H1 (cell line): Measurements from ENCODE around the gene FLRT2. TPM values are rescaled to one million over a fixed set of nuclear protein-coding genes. Genes with fewer than 3 reads are reported as not detected.
A peak's percentile ranks its signal among the peaks of the same experiment; 100 is the strongest.

Experiments used
- CTCF ChIA-PET: fragments of 300-600 bp; sonication (Branson Sonifier 250); formaldehyde crosslinking; loops from one replicate; lab custom pipeline; 2021; ENCODE audit not compliant: partially characterized antibody; lab: Charles Lee
- POLR2A ChIA-PET: fragments of 300-600 bp; sonication (Branson Sonifier 250); formaldehyde crosslinking; loops from one replicate; lab custom pipeline; 2021; ENCODE audit warnings: inconsistent platforms; ENCODE audit not compliant: partially characterized antibody; lab: Charles Lee
- DNase-seq, 2 experiments: peaks; one replicate each; pipeline versions ENCODE4 v3.0.0 to v3.0.0-alpha.2; 2010 to 2022; ENCODE audit warnings: low spot score in 2 of 2, low read depth in 1 of 2, mixed read lengths in 1 of 2
- FAIRE-seq: peaks from 2 replicates; lab custom pipeline; 2011; peaks lifted over from hg19 to GRCh38; lab: Jason Lieb, UNC
- H2AFZ ChIP-seq: 2 replicates; pipeline ENCODE4 v1.8.1; 2012; ENCODE audit warnings: low read length, inconsistent platforms
- H2AK5ac ChIP-seq: 2 replicates; pipeline ENCODE4 v1.6.1; 2013; ENCODE audit warnings: low read depth, low read length
- H2BK120ac ChIP-seq: replicated peaks from 2 replicates; pipeline ENCODE3; 2013; ENCODE audit warnings: low read depth, low read length, inconsistent platforms
- H2BK12ac ChIP-seq: 2 replicates; pipeline ENCODE4 v1.6.1; 2013; ENCODE audit warnings: low read depth, low read length
- H2BK15ac ChIP-seq: 2 replicates; pipeline ENCODE4 v1.6.1; 2013; ENCODE audit warnings: low read length
- H2BK20ac ChIP-seq: 2 replicates; pipeline ENCODE4 v1.6.1; 2013; ENCODE audit warnings: low read length
- H2BK5ac ChIP-seq: 2 replicates; pipeline ENCODE4 v1.6.1; 2013; ENCODE audit warnings: low read depth, low read length
- H3K14ac ChIP-seq: 2 replicates; pipeline ENCODE4 v1.6.1; 2013; ENCODE audit warnings: inconsistent platforms; ENCODE audit not compliant: insufficient read length
- H3K18ac ChIP-seq: 2 replicates; pipeline ENCODE4 v1.6.1; 2013; ENCODE audit warnings: low read length; ENCODE audit errors: extremely low read depth
- H3K23ac ChIP-seq: 2 replicates; pipeline ENCODE4 v1.6.1; 2013; ENCODE audit warnings: inconsistent platforms; ENCODE audit not compliant: insufficient read length
- H3K23me2 ChIP-seq: 2 replicates; pipeline ENCODE4 v1.6.1; 2013; ENCODE audit warnings: low read depth, low read length
- H3K27ac ChIP-seq: 2 replicates; pipeline ENCODE4 v1.6.1; 2011; ENCODE audit warnings: low read depth, low read length, inconsistent platforms
- H3K27me3 ChIP-seq, 4 experiments: replicated peaks in 1 of 4; 1 replicate in 1 of 4; 2 replicates in 3 of 4; pipeline versions ENCODE4 v1.6.1 to v1.8.1; 2011 to 2013; ENCODE audit warnings: low read length in 3 of 4, mild to moderate bottlenecking in 3 of 4, inconsistent platforms in 2 of 4, mixed read lengths in 2 of 4, moderate library complexity in 1 of 4; ENCODE audit not compliant: control insufficient read depth in 3 of 4, insufficient read depth in 3 of 4; ENCODE audit errors: extremely low read depth in 1 of 4
- H3K36me3 ChIP-seq, 4 experiments: 2 replicates each; pipeline versions ENCODE4 v1.6.1 to v1.8.1; 2011 to 2013; ENCODE audit warnings: mild to moderate bottlenecking in 4 of 4, low read length in 3 of 4, moderate library complexity in 2 of 4, control low read depth in 1 of 4, inconsistent platforms in 1 of 4; ENCODE audit not compliant: insufficient read depth in 4 of 4, control insufficient read depth in 2 of 4
- H3K4ac ChIP-seq: replicated peaks from 2 replicates; pipeline ENCODE3; 2013; ENCODE audit warnings: low read length, low read depth, mixed read lengths, inconsistent platforms; ENCODE audit not compliant: insufficient read length
- H3K4me1 ChIP-seq, 4 experiments: replicated peaks in 1 of 4; 1 replicate in 1 of 4; 2 replicates in 3 of 4; pipeline versions ENCODE4 v1.6.1 to v1.8.1; 2011 to 2013; ENCODE audit warnings: low read length in 3 of 4, inconsistent platforms in 2 of 4, mixed read lengths in 1 of 4; ENCODE audit not compliant: insufficient read depth in 4 of 4, control insufficient read depth in 3 of 4
- H3K4me2 ChIP-seq, 2 experiments: 2 replicates each; pipeline versions ENCODE4 v1.6.1 to v1.8.1; 2011 to 2013; ENCODE audit warnings: low read depth in 2 of 2, low read length in 2 of 2, control low read depth in 1 of 2, inconsistent platforms in 1 of 2, mild to moderate bottlenecking in 1 of 2; ENCODE audit not compliant: insufficient read depth in 1 of 2
- H3K4me3 ChIP-seq, 4 experiments: fragments of 200-600, 300-600 bp in 1 of 4; sonication (generic), shearing (Covaris generic), sonication (Bioruptor Twin) in 1 of 4; 2 replicates each; pipeline versions ENCODE4 v1.5.1 to v1.8.1; 2011 to 2016; ENCODE audit warnings: low read length in 4 of 4, low read depth in 3 of 4, control low read depth in 2 of 4, inconsistent platforms in 2 of 4, mild to moderate bottlenecking in 2 of 4, mixed read lengths in 1 of 4, moderate library complexity in 1 of 4; ENCODE audit not compliant: insufficient read depth in 2 of 4; ENCODE audit errors: extremely low read depth in 1 of 4
- H3K56ac ChIP-seq: replicated peaks from 2 replicates; pipeline ENCODE3; 2013; ENCODE audit warnings: low read depth, mild to moderate bottlenecking, mixed read lengths, low read length, inconsistent platforms; ENCODE audit not compliant: insufficient read length
- H3K79me1 ChIP-seq: 2 replicates; pipeline ENCODE4 v1.6.1; 2013; ENCODE audit warnings: low read depth, low read length, control low read depth
- H3K79me2 ChIP-seq, 2 experiments: 2 replicates each; pipeline versions ENCODE4 v1.6.1 to v1.8.1; 2012 to 2013; ENCODE audit warnings: low read length in 2 of 2, mild to moderate bottlenecking in 2 of 2, inconsistent platforms in 1 of 2; ENCODE audit not compliant: insufficient read depth in 2 of 2, control insufficient read depth in 1 of 2
- H3K9ac ChIP-seq, 4 experiments: replicated peaks in 1 of 4; 1 replicate in 1 of 4; 2 replicates in 3 of 4; pipeline versions ENCODE4 v1.6.1 to v1.8.1; 2011 to 2013; ENCODE audit warnings: low read depth in 3 of 4, low read length in 3 of 4, control low read depth in 2 of 4, mild to moderate bottlenecking in 2 of 4, moderate library complexity in 2 of 4, inconsistent platforms in 1 of 4; ENCODE audit errors: extremely low read depth in 1 of 4
- H3K9me3 ChIP-seq, 2 experiments: 2 replicates each; pipeline versions ENCODE4 v1.6.1 to v1.8.1; 2012 to 2013; ENCODE audit warnings: mild to moderate bottlenecking in 2 of 2, moderate library complexity in 2 of 2, control low read depth in 1 of 2, inconsistent platforms in 1 of 2, low read depth in 1 of 2, low read length in 1 of 2, mixed read lengths in 1 of 2; ENCODE audit not compliant: insufficient read depth in 2 of 2
- H4K20me1 ChIP-seq, 2 experiments: replicated peaks in 1 of 2; 2 replicates each; pipeline versions ENCODE3 to v1.8.1; 2011 to 2013; ENCODE audit warnings: inconsistent platforms in 2 of 2, low read length in 2 of 2, mild to moderate bottlenecking in 1 of 2; ENCODE audit not compliant: insufficient read depth in 2 of 2, control insufficient read depth in 1 of 2
- H4K5ac ChIP-seq: 2 replicates; pipeline ENCODE4 v1.6.1; 2013; ENCODE audit warnings: low read length, low read depth, mixed read lengths, inconsistent platforms; ENCODE audit not compliant: insufficient read length
- H4K8ac ChIP-seq: 2 replicates; pipeline ENCODE4 v1.8.0; 2013; ENCODE audit warnings: mild to moderate bottlenecking, moderate library complexity, low read length, inconsistent platforms; ENCODE audit not compliant: insufficient read depth; ENCODE audit errors: extremely low read depth
- H4K91ac ChIP-seq: replicated peaks from 2 replicates; pipeline ENCODE3; 2013; ENCODE audit warnings: low read length, mixed read lengths, inconsistent platforms; ENCODE audit not compliant: insufficient read length
- BACH1 ChIP-seq: IDR thresholded peaks from 2 replicates; pipeline ENCODE4 v1.6.1; 2012; ENCODE audit warnings: low read length, improper control_type of control experiment
- HDAC6 ChIP-seq: IDR thresholded peaks from one replicate; pipeline ENCODE4 v1.7.1; 2012; ENCODE audit warnings: low read depth, mild to moderate bottlenecking, inconsistent platforms, low read length, moderate library complexity
- MAFK ChIP-seq: IDR thresholded peaks from 2 replicates; pipeline ENCODE4 v1.6.1; 2012; ENCODE audit warnings: low read depth, mild to moderate bottlenecking, improper control_type of control experiment, low read length
- TEAD4 ChIP-seq: IDR thresholded peaks from 2 replicates; pipeline ENCODE4 v1.6.1; 2012; ENCODE audit warnings: low read depth, low read length, inconsistent platforms, mixed read lengths
- WGBS, 2 experiments: shearing (Covaris generic) in 1 of 2; methylation state at CpG; one replicate each; pipeline versions ENCODE4 v1.1.6 to v1.1.7; 2013 to 2015; ENCODE audit warnings: low lambda C conversion rate in 2 of 2, mixed read lengths in 2 of 2, inconsistent platforms in 1 of 2, low coverage in 1 of 2, missing lambda C conversion rate in 1 of 2; ENCODE audit not compliant: insufficient replicate concordance in 2 of 2, insufficient coverage in 1 of 2, insufficient read length in 1 of 2; ENCODE audit errors: extremely low coverage in 1 of 2, missing lambda C conversion rate in 1 of 2; 5-methylcytosine and 5-hydroxymethylcytosine counted together
- polyA plus RNA-seq, 7 experiments: library from polyadenylated mRNA; depleted of rRNA in 3 of 7; stranded (reverse) in 5 of 7; unstranded in 2 of 7; fragments of >200 nt in 5 of 7; fragments of 200-250 nt in 2 of 7; gene quantifications; 1 replicate in 5 of 7; 2 replicates in 1 of 7; 4 replicates in 1 of 7; pipeline versions ENCODE4 v1.2.1 to v1.2.3, GENCODE V29; 2011 to 2013; ENCODE audit warnings: missing spikeins in 2 of 7, mixed read lengths in 2 of 7
- total RNA-seq: library from RNA; stranded (reverse); fragmentation: NEBNext Ultra II Directional; extraction: Animal tissue kit (Norgen Biotek cat#: 25700); gene quantifications from 2 replicates; pipeline ENCODE4 v1.2.1, GENCODE V29; 2021

FLRT2 gene
- total and polyA plus RNA-seq, 2 of the 8 experiments (the other 6 are each of a cell fraction or from before 2014, with no cell fraction given) = 2.4 to 6.9 TPM

DNA sequence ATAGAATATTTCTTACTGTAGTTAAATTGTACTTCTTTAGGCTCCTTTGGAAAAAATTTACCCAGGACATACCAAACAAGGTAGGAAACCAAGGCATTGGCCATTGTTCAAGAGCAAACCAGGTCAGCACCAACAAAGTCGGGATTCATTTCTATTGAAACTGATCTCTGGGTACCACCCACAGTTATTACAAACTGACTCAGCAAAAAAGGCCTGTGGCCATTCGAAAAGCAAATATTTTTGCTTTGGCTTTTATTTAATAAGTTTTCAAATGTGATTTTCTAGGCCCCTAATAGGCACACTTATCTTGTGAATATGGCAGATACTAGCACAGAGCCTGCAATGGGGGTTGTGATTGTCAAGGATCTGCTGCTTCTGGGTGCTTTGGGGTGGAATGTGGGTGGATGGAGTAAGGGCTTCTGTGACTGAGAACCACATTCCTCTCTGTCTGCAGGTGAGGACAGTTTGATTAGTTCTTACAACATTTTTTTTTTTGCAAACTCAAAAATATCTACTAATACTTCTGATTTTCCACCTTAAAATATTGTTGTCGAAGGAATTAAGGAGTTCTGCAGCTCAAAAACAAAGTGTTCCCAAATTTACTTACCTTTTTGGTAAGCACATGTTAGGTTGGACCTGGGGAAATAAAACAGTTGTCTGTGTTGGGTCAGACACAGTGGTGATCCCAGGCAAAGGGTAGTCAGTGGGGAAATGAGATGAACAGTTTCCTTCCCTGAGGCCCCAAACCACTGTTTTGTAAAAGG, 45.1 kb downstream of the FLRT2 start:
- no peak overlapping the region for H2BK120ac ChIP-seq
- no peak overlapping the region for H3K27ac ChIP-seq
- POLR2A ChIA-PET = no interaction called here
- no peak overlapping the region for H4K8ac ChIP-seq
- H3K18ac ChIP-seq = no peak overlapping the region
- no peak overlapping the region for H2BK15ac ChIP-seq
- H2AK5ac ChIP-seq = no peak overlapping the region
- no peak overlapping the region for H3K4me2 ChIP-seq
- no peak overlapping the region; the same call in 1 of the 2 replicates for H2BK12ac ChIP-seq
- CTCF ChIA-PET = interaction anchor here (0.8 to 1.3 kb wide), 2 partner anchors 37 to 41 kb away, joined by 3 read pairs; no protein-coding TSS in a partner anchor
- H3K23ac ChIP-seq = no peak overlapping the region
- TF ChIP-seq HDAC6 (no peak), MAFK (peak; percentile 75), TEAD4 (peak; percentile 34; the same call in 1 of the 2 replicates), BACH1 (peak; percentile 35; the same call in 1 of the 2 replicates)
- H4K20me1 ChIP-seq = no peaks in the 10 kb centered on the region
- no peak overlapping the region for H3K14ac ChIP-seq
- no peak overlapping the region for H3K4ac ChIP-seq
- peaks cover 3 to 17% (median 10%) of the 10 kb centered on the region in 4 experiments; a peak in 4 of 7 replicates for H3K4me1 ChIP-seq
- H4K5ac ChIP-seq = no peak overlapping the region
- no peaks in the 10 kb centered on the region for H3K9me3 ChIP-seq
- FAIRE-seq (no peak), DNase-seq (no peak)
- no peak overlapping the region for H3K56ac ChIP-seq
- H3K36me3 ChIP-seq = no peaks in the 10 kb centered on the region
- no peaks in the 10 kb centered on the region; the same call in 1 of the 2 replicates for H3K23me2 ChIP-seq
- 91% methylated on average over 3 of the region's 3 CpGs; no CpG with 5 or more reads in 1 of the 2 experiments for WGBS, 2 experiments
- H2BK20ac ChIP-seq = 0 out of 2 replicates have a peak overlapping the region, but pooled peaks have one; percentile 63
- peaks cover 0 to 2% (median 0%) of the 10 kb centered on the region in 4 experiments; a peak in 1 of 7 replicates for H3K27me3 ChIP-seq
- peak overlapping the region; percentile 91 for H2AFZ ChIP-seq
- H4K91ac ChIP-seq = no peak overlapping the region
- no peaks in the 10 kb centered on the region for H3K79me1 ChIP-seq
- no peak overlapping the region for H3K4me3 ChIP-seq
- no peaks in the 10 kb centered on the region for H3K79me2 ChIP-seq
- no peak overlapping the region for H3K9ac ChIP-seq
- H2BK5ac ChIP-seq = no peak overlapping the region
